Measurements from ENCODE around the gene KDM3A.

KDM3A gene

GRCh38 chr2:86484385-86484784, 43.2 kb downstream of the KDM3A start:
- POLR2A ChIA-PET, result no interaction called here
- no peaks in the 10 kb centered on the region for H3K27me3 ChIP-seq (replicated peaks in 2 of 5; ENCODE audit: control insufficient read depth in 4 of 5, insufficient read depth in 5 of 5, low read length in 4 of 5)
- H3K4me3 ChIP-seq (ENCODE audit: control insufficient read depth in 1 of 7, extremely low read depth in 1 of 7, insufficient read depth in 4 of 7, low read depth in 2 of 7, low read length in 6 of 7), result no peak overlapping the region
- no peak for DNase-seq
- peaks cover 31 to 96% (median 78%) of the 10 kb centered on the region in 4 experiments for H3K36me3 ChIP-seq (ENCODE audit: control insufficient read depth in 4 of 4, insufficient read depth in 4 of 4, low read length in 3 of 4)
- WGBS (ENCODE audit: insufficient coverage), result 100% methylated on average over 3 of the region's 3 CpGs
- CTCF ChIA-PET, result interaction anchor here (1.3 kb wide), 1 partner anchor 12 kb away, joined by 4 read pairs; no protein-coding TSS in a partner anchor
- H3K9me3 ChIP-seq (ENCODE audit: control extremely low read depth in 1 of 5, control insufficient read depth in 4 of 5, insufficient read depth in 2 of 5, low read depth in 1 of 5, low read length in 4 of 5), result no peaks in the 10 kb centered on the region
- H3K4me1 ChIP-seq (ENCODE audit: control extremely low read depth in 1 of 4, control insufficient read depth in 4 of 4, insufficient read depth in 4 of 4, low read length in 3 of 4), result no peaks in the 10 kb centered on the region
- H3K27ac ChIP-seq (ENCODE audit: insufficient read depth in 1 of 2, low read depth in 1 of 2, low read length in 2 of 2, poor library complexity in 1 of 2, severe bottlenecking in 2 of 2), result no peak overlapping the region

DNA sequence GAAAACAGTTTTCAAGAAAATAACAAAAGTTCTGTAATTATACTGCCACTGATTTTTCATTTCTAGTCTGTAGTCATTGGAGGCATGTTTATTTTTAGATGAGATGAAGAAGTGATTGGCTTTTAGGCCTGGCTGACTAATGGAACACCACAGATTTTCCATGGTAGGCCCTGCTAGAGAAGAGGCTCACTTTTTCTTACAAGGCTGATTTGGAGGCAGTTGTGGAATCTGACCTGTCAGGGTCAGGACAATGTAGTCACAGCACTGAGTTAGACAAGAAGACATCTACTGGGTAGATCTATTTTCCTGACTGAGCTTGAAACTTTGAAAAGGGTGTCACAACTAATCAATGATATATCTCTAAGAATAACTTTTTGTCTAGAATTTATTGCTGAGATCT, 43.9 kb downstream of the KDM3A start:
- H3K27me3 ChIP-seq (replicated peaks in 2 of 5; ENCODE audit: control insufficient read depth in 4 of 5, insufficient read depth in 5 of 5, low read length in 4 of 5), result no peaks in the 10 kb centered on the region
- ChIA-PET POLR2A (no interaction called here), CTCF (no interaction called here)
- peaks cover 30 to 97% (median 79%) of the 10 kb centered on the region in 4 experiments for H3K36me3 ChIP-seq (ENCODE audit: control insufficient read depth in 4 of 4, insufficient read depth in 4 of 4, low read length in 3 of 4)
- no peaks in the 10 kb centered on the region for H3K4me1 ChIP-seq (ENCODE audit: control extremely low read depth in 1 of 4, control insufficient read depth in 4 of 4, insufficient read depth in 4 of 4, low read length in 3 of 4)
- no peak for DNase-seq
- no peak overlapping the region for H3K27ac ChIP-seq (ENCODE audit: insufficient read depth in 1 of 2, low read depth in 1 of 2, low read length in 2 of 2, poor library complexity in 1 of 2, severe bottlenecking in 2 of 2)
- H3K4me3 ChIP-seq (ENCODE audit: control insufficient read depth in 1 of 7, extremely low read depth in 1 of 7, insufficient read depth in 4 of 7, low read depth in 2 of 7, low read length in 6 of 7), result no peak overlapping the region
- no peaks in the 10 kb centered on the region for H3K9me3 ChIP-seq (ENCODE audit: control extremely low read depth in 1 of 5, control insufficient read depth in 4 of 5, insufficient read depth in 2 of 5, low read depth in 1 of 5, low read length in 4 of 5)

GRCh38 chr2:86485802-86486201, 44.6 kb downstream of the KDM3A start:
- POLR2A ChIA-PET, result no interaction called here
- H3K9me3 ChIP-seq (ENCODE audit: control extremely low read depth in 1 of 5, control insufficient read depth in 4 of 5, insufficient read depth in 2 of 5, low read depth in 1 of 5, low read length in 4 of 5), result no peaks in the 10 kb centered on the region
- H3K27ac ChIP-seq (ENCODE audit: insufficient read depth in 1 of 2, low read depth in 1 of 2, low read length in 2 of 2, poor library complexity in 1 of 2, severe bottlenecking in 2 of 2), result no peak overlapping the region
- peaks cover 33 to 98% (median 80%) of the 10 kb centered on the region in 4 experiments for H3K36me3 ChIP-seq (ENCODE audit: control insufficient read depth in 4 of 4, insufficient read depth in 4 of 4, low read length in 3 of 4)
- H3K4me1 ChIP-seq (ENCODE audit: control extremely low read depth in 1 of 4, control insufficient read depth in 4 of 4, insufficient read depth in 4 of 4, low read length in 3 of 4), result no peaks in the 10 kb centered on the region
- CTCF ChIA-PET, result no interaction called here
- H3K4me3 ChIP-seq (ENCODE audit: control insufficient read depth in 1 of 7, extremely low read depth in 1 of 7, insufficient read depth in 4 of 7, low read depth in 2 of 7, low read length in 6 of 7), result no peak overlapping the region
- DNase-seq, result no peak
- 100% methylated on average over 1 of the region's 3 CpGs for WGBS (ENCODE audit: insufficient coverage)
- H3K27me3 ChIP-seq (replicated peaks in 2 of 5; ENCODE audit: control insufficient read depth in 4 of 5, insufficient read depth in 5 of 5, low read length in 4 of 5), result no peaks in the 10 kb centered on the region

DNA sequence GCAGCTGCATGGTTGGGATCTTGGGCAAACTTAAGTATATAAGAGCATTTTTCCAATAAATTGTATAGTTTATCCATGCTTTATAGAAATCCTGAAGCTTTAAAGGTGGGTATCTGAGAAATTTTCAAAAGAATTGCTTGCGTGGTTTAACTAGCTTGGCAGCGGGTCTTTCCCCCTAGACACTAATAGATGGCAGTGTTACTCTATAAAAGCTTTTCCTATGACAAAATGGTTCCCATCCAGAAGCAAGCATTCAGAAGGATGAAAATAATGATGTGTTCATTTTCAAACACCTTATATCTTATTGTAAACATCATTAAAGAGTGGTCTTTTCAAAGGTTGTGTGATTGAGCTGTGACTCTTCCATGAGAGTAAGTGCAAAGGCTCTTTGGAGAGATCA, 45.9 kb downstream of the KDM3A start:
- Histone ChIP-seq H3K36me3 (ENCODE audit: control insufficient read depth in 4 of 4, insufficient read depth in 4 of 4, low read length in 3 of 4) (peaks cover 31 to 98% (median 81%) of the 10 kb centered on the region in 4 experiments), H3K27ac (ENCODE audit: insufficient read depth in 1 of 2, low read depth in 1 of 2, low read length in 2 of 2, poor library complexity in 1 of 2, severe bottlenecking in 2 of 2) (no peak overlapping the region), H3K4me1 (ENCODE audit: control extremely low read depth in 1 of 4, control insufficient read depth in 4 of 4, insufficient read depth in 4 of 4, low read length in 3 of 4) (no peaks in the 10 kb centered on the region), H3K4me3 (ENCODE audit: control insufficient read depth in 1 of 7, extremely low read depth in 1 of 7, insufficient read depth in 4 of 7, low read depth in 2 of 7, low read length in 6 of 7) (no peak overlapping the region), H3K9me3 (ENCODE audit: control extremely low read depth in 1 of 5, control insufficient read depth in 4 of 5, insufficient read depth in 2 of 5, low read depth in 1 of 5, low read length in 4 of 5) (no peaks in the 10 kb centered on the region), H3K27me3 (replicated peaks in 2 of 5; ENCODE audit: control insufficient read depth in 4 of 5, insufficient read depth in 5 of 5, low read length in 4 of 5) (no peaks in the 10 kb centered on the region)
- peak in 1 of 3 donors; percentile 26 for DNase-seq
- CTCF ChIA-PET, result interaction anchor here (1.1 to 1.8 kb wide), 3 partner anchors 14 to 19 kb away, joined by 3 to 6 read pairs (median 3); no protein-coding TSS in a partner anchor
- POLR2A ChIA-PET, result no interaction called here
- WGBS (ENCODE audit: insufficient coverage), result no CpG with 5 or more reads among the region's 2 CpGs

GRCh38 chr2:86488561-86489250, 47.5 kb downstream of the KDM3A start:
- Histone ChIP-seq H3K4me1 (ENCODE audit: control extremely low read depth in 1 of 4, control insufficient read depth in 4 of 4, insufficient read depth in 4 of 4, low read length in 3 of 4) (no peaks in the 10 kb centered on the region), H3K4me3 (ENCODE audit: control insufficient read depth in 1 of 7, extremely low read depth in 1 of 7, insufficient read depth in 4 of 7, low read depth in 2 of 7, low read length in 6 of 7) (no peak overlapping the region), H3K36me3 (ENCODE audit: control insufficient read depth in 4 of 4, insufficient read depth in 4 of 4, low read length in 3 of 4) (peaks cover 20 to 98% (median 80%) of the 10 kb centered on the region in 4 experiments), H3K27me3 (replicated peaks in 2 of 5; ENCODE audit: control insufficient read depth in 4 of 5, insufficient read depth in 5 of 5, low read length in 4 of 5) (no peaks in the 10 kb centered on the region), H3K9me3 (ENCODE audit: control extremely low read depth in 1 of 5, control insufficient read depth in 4 of 5, insufficient read depth in 2 of 5, low read depth in 1 of 5, low read length in 4 of 5) (no peaks in the 10 kb centered on the region), H3K27ac (ENCODE audit: insufficient read depth in 1 of 2, low read depth in 1 of 2, low read length in 2 of 2, poor library complexity in 1 of 2, severe bottlenecking in 2 of 2) (no peak overlapping the region)
- DNase-seq, result no peak
- POLR2A ChIA-PET, result no interaction called here
- 92% methylated on average over 4 of the region's 7 CpGs for WGBS (ENCODE audit: insufficient coverage)
- CTCF ChIA-PET, result interaction anchor here (0.7 kb wide), 1 partner anchor 15 kb away, joined by 3 read pairs; no protein-coding TSS in a partner anchor

DNA sequence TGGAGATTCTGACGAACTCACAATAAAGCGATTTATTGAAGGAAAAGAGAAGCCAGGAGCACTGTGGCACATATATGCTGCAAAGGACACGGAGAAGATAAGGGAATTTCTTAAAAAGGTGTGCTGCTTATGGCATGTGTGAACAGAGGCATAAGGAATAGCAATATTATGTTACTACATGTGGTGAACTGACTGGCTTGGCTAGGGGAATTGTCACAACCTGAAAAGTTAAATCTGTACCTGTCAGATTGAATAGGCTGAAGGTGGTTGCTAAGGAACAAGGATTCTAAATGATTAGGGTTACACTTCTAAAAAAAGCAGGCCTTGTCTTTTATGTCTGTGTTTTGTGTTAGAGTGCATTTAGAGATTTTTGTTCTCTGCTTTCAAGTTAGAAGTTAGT, 48.4 kb downstream of the KDM3A start:
- 97% methylated on average over 3 of the region's 3 CpGs for WGBS (ENCODE audit: insufficient coverage)
- no peaks in the 10 kb centered on the region for H3K27me3 ChIP-seq (replicated peaks in 2 of 5; ENCODE audit: control insufficient read depth in 4 of 5, insufficient read depth in 5 of 5, low read length in 4 of 5)
- no peak for DNase-seq
- no peaks in the 10 kb centered on the region for H3K4me1 ChIP-seq (ENCODE audit: control extremely low read depth in 1 of 4, control insufficient read depth in 4 of 4, insufficient read depth in 4 of 4, low read length in 3 of 4)
- POLR2A ChIA-PET, result no interaction called here
- no peak overlapping the region for H3K4me3 ChIP-seq (ENCODE audit: control insufficient read depth in 1 of 7, extremely low read depth in 1 of 7, insufficient read depth in 4 of 7, low read depth in 2 of 7, low read length in 6 of 7)
- H3K27ac ChIP-seq (ENCODE audit: insufficient read depth in 1 of 2, low read depth in 1 of 2, low read length in 2 of 2, poor library complexity in 1 of 2, severe bottlenecking in 2 of 2), result no peak overlapping the region
- peaks cover 17 to 97% (median 73%) of the 10 kb centered on the region in 4 experiments for H3K36me3 ChIP-seq (ENCODE audit: control insufficient read depth in 4 of 4, insufficient read depth in 4 of 4, low read length in 3 of 4)
- CTCF ChIA-PET, result no interaction called here
- H3K9me3 ChIP-seq (ENCODE audit: control extremely low read depth in 1 of 5, control insufficient read depth in 4 of 5, insufficient read depth in 2 of 5, low read depth in 1 of 5, low read length in 4 of 5), result no peaks in the 10 kb centered on the region

GRCh38 chr2:86490245-86490644, 49.1 kb downstream of the KDM3A start:
- H3K4me3 ChIP-seq (ENCODE audit: control insufficient read depth in 1 of 7, extremely low read depth in 1 of 7, insufficient read depth in 4 of 7, low read depth in 2 of 7, low read length in 6 of 7), result no peak overlapping the region
- peaks cover 17 to 90% (median 71%) of the 10 kb centered on the region in 4 experiments for H3K36me3 ChIP-seq (ENCODE audit: control insufficient read depth in 4 of 4, insufficient read depth in 4 of 4, low read length in 3 of 4)
- WGBS (ENCODE audit: insufficient coverage), result 100% methylated on average over 3 of the region's 4 CpGs
- H3K27me3 ChIP-seq (replicated peaks in 2 of 5; ENCODE audit: control insufficient read depth in 4 of 5, insufficient read depth in 5 of 5, low read length in 4 of 5), result no peaks in the 10 kb centered on the region
- ChIA-PET POLR2A (no interaction called here), CTCF (no interaction called here)
- H3K4me1 ChIP-seq (ENCODE audit: control extremely low read depth in 1 of 4, control insufficient read depth in 4 of 4, insufficient read depth in 4 of 4, low read length in 3 of 4), result no peaks in the 10 kb centered on the region
- no peak for DNase-seq
- no peak overlapping the region for H3K27ac ChIP-seq (ENCODE audit: insufficient read depth in 1 of 2, low read depth in 1 of 2, low read length in 2 of 2, poor library complexity in 1 of 2, severe bottlenecking in 2 of 2)
- H3K9me3 ChIP-seq (ENCODE audit: control extremely low read depth in 1 of 5, control insufficient read depth in 4 of 5, insufficient read depth in 2 of 5, low read depth in 1 of 5, low read length in 4 of 5), result no peaks in the 10 kb centered on the region

Measured in common myeloid progenitor, CD34-positive (primary cell).